Natural killer cell (primary cell): Measurements from ENCODE around the gene SLC25A11. TPM values are rescaled to one million over a fixed set of nuclear protein-coding genes. Genes with fewer than 3 reads are reported as not detected.
A peak's percentile ranks its signal among the peaks of the same experiment; 100 is the strongest.

Source experiments
- ATAC-seq, 3 donors: fragments of 150-1000 bp in 2 of 3; fragments of 200-7000 bp in 1 of 3; cut with Tn5 transposase; 1 replicate in 1 of 3; 2 replicates in 2 of 3; pipeline ENCODE4 v1.10.0; 2021; ENCODE audit warnings: mild to moderate bottlenecking in 2 of 3, moderate library complexity in 2 of 3
- DNase-seq, 2 donors: peaks; one replicate each; pipeline versions ENCODE4 v3.0.0 to v3.0.0-alpha.2; 2013 to 2021; ENCODE audit warnings: mixed read lengths in 1 of 2
- H3K27ac ChIP-seq: one replicate; pipeline ENCODE4 v1.5.1; 2013; ENCODE audit warnings: mild to moderate bottlenecking, low read length
- H3K27me3 ChIP-seq: one replicate; pipeline ENCODE4 v1.6.1; 2013; ENCODE audit warnings: low read length; ENCODE audit not compliant: control insufficient read depth, insufficient read depth
- H3K36me3 ChIP-seq: one replicate; pipeline ENCODE4 v1.6.1; 2013; ENCODE audit warnings: low read length; ENCODE audit not compliant: control insufficient read depth, insufficient read depth
- H3K4me1 ChIP-seq: one replicate; pipeline ENCODE4 v1.6.1; 2013; ENCODE audit warnings: low read length; ENCODE audit not compliant: control insufficient read depth, insufficient read depth
- H3K4me3 ChIP-seq: one replicate; pipeline ENCODE4 v1.5.1; 2013; ENCODE audit warnings: low read length
- H3K9me3 ChIP-seq: one replicate; pipeline ENCODE4 v1.6.1; 2013; ENCODE audit warnings: low read length; ENCODE audit not compliant: control insufficient read depth, insufficient read depth
- H3K27ac Mint-ChIP-seq, 2 donors: one replicate each; pipeline ENCODE4 v1.8.0; 2022; ENCODE audit warnings: mild to moderate bottlenecking in 2 of 2, mixed read lengths in 2 of 2, moderate library complexity in 1 of 2
- H3K27me3 Mint-ChIP-seq, 2 donors: one replicate each; pipeline ENCODE4 v1.8.0; 2022; ENCODE audit warnings: low read depth in 2 of 2, mixed read lengths in 2 of 2
- H3K36me3 Mint-ChIP-seq: one replicate; pipeline ENCODE4 v1.8.0; 2022; ENCODE audit warnings: mixed read lengths
- H3K4me1 Mint-ChIP-seq, 2 donors: one replicate each; pipeline ENCODE4 v1.8.0; 2022; ENCODE audit warnings: mixed read lengths in 2 of 2
- H3K4me3 Mint-ChIP-seq: one replicate; pipeline ENCODE4 v1.8.0; 2022; ENCODE audit warnings: mild to moderate bottlenecking, moderate library complexity, mixed read lengths
- H3K9me3 Mint-ChIP-seq, 2 donors: one replicate each; pipeline ENCODE4 v1.8.0; 2022; ENCODE audit warnings: mixed read lengths in 2 of 2
- CTCF ChIP-seq: fragments of 200-600 bp; IDR thresholded peaks from one replicate; pipeline ENCODE4 v1.8.0; 2022; ENCODE audit warnings: antibody characterized with exemption
- WGBS: methylation state at CpG from one replicate; pipeline ENCODE4 v1.1.7; 2013; ENCODE audit warnings: missing lambda C conversion rate; ENCODE audit not compliant: insufficient coverage; 5-methylcytosine and 5-hydroxymethylcytosine counted together
- intact Hi-C: fragments of 100-400 bp; cut with micrococcal nuclease; formaldehyde crosslinking; loops from one replicate; pipeline ENCODE4 v1.14.2; 2022
- total RNA-seq, 4 donors: library from RNA; stranded (reverse); fragments of 120-200 nt in 1 of 4; gene quantifications; one replicate each; pipeline versions ENCODE4 v1.2.3 to v1.2.4, GENCODE V29; 2013 to 2022

Gene SLC25A11
- total RNA-seq, 3 donors from 2014 or later (not counting 1 experiment from before 2014, with no cell fraction given) = 34.7 to 47.5 (median 42.5) TPM

- ATAC-seq (no peak), DNase-seq (peak in 1 of 2 donors; percentile 29)
- Mint-ChIP-seq H3K27ac (peak overlapping the region; percentile 87 to 93), H3K27me3 (peaks cover 0 to 2% of the 10 kb centered on the region in 2 donors), H3K9me3 (no peaks in the 10 kb centered on the region), H3K4me3 (peak overlapping the region; percentile 91), H3K4me1 (peaks cover 69 to 76% of the 10 kb centered on the region in 2 donors), H3K36me3 (peaks cover 14% of the 10 kb centered on the region)
- Histone ChIP-seq H3K9me3 (no peaks in the 10 kb centered on the region), H3K4me1 (peaks cover 70% of the 10 kb centered on the region), H3K36me3 (peaks cover 50% of the 10 kb centered on the region), H3K4me3 (peak overlapping the region; percentile 99), H3K27me3 (no peaks in the 10 kb centered on the region), H3K27ac (peak overlapping the region; percentile 96)
- intact Hi-C loops = loop anchor here (5.0 kb wide), 1 partner anchor 471 kb away; the partner anchor contains the start of gene NUP88
- TF ChIP-seq CTCF = no peak
- 11% methylated on average over 12 of the region's 16 CpGs for WGBS
Observed at GRCh38 chr17:4946312-4946976, 6.6 kb upstream of the SLC25A11 start.

- H3K36me3 Mint-ChIP-seq = peaks cover 14% of the 10 kb centered on the region
- TF ChIP-seq CTCF = no peak
- no peak for DNase-seq
- peaks cover 70 to 76% of the 10 kb centered on the region in 2 donors for H3K4me1 Mint-ChIP-seq
- no peaks in the 10 kb centered on the region for H3K27me3 ChIP-seq
- peaks cover 50% of the 10 kb centered on the region for H3K36me3 ChIP-seq
- peak overlapping the region; percentile 99 for H3K4me3 ChIP-seq
- intact Hi-C loops = loop anchor here (2.0 to 5.0 kb wide), 2 partner anchors 45 to 471 kb away; partner anchors contain the start of gene NUP88
- H3K27me3 Mint-ChIP-seq = peaks cover 0 to 2% of the 10 kb centered on the region in 2 donors
- no peaks in the 10 kb centered on the region for H3K9me3 ChIP-seq
- H3K4me1 ChIP-seq = peaks cover 71% of the 10 kb centered on the region
- ATAC-seq = no peak
- no peaks in the 10 kb centered on the region for H3K9me3 Mint-ChIP-seq
- H3K27ac ChIP-seq = peak overlapping the region; percentile 96
- 23% methylated on average over 4 of the region's 4 CpGs for WGBS
- H3K4me3 Mint-ChIP-seq = peak overlapping the region; percentile 91
- H3K27ac Mint-ChIP-seq = peak overlapping the region; percentile 87 to 93
Observed at GRCh38 chr17:4945944-4946280, 6.1 kb upstream of the SLC25A11 start.

GRCh38 chr17:4945176-4945943 lies 5.5 kb upstream of the SLC25A11 start:
- H3K27me3 Mint-ChIP-seq = peaks cover 0 to 2% of the 10 kb centered on the region in 2 donors
- peak overlapping the region; percentile 99 for H3K4me3 ChIP-seq

More at GRCh38 chr17:4945176-4945943, 5.5 kb upstream of the SLC25A11 start:
- Mint-ChIP-seq H3K27ac (peak overlapping the region; percentile 87 to 93), H3K4me1 (peaks cover 68 to 76% of the 10 kb centered on the region in 2 donors), H3K9me3 (no peaks in the 10 kb centered on the region), H3K36me3 (peaks cover 14% of the 10 kb centered on the region), H3K4me3 (peak overlapping the region; percentile 91)
- DNase-seq = peak; percentile 75 to 83
- TF ChIP-seq CTCF = no peak
- peak; percentile 30 to 50 (median 39) for ATAC-seq
- Histone ChIP-seq H3K27me3 (no peaks in the 10 kb centered on the region), H3K36me3 (peaks cover 50% of the 10 kb centered on the region), H3K27ac (peak overlapping the region; percentile 96), H3K4me1 (peaks cover 69% of the 10 kb centered on the region), H3K9me3 (no peaks in the 10 kb centered on the region)
- WGBS = 27% methylated on average over 7 of the region's 7 CpGs
- intact Hi-C loops = loop anchor here (2.0 to 5.0 kb wide), 2 partner anchors 45 to 472 kb away; partner anchors contain the start of gene NUP88
